OCI-LY7 (cell line): ENCODE measurements around the gene VSIR.

ENCODE experiments used
- CTCF ChIP-seq: fragments of 200-600 bp; sonication (generic); conservative IDR thresholded peaks from 2 replicates; pipeline ENCODE4 v1.5.1; 2014; ENCODE audit warnings: mild to moderate bottlenecking, antibody characterized with exemption, low read length, moderate library complexity, mixed read lengths
- EZH2phosphoT487 ChIP-seq: fragments of 200-600 bp; sonication (generic); IDR thresholded peaks from 2 replicates; pipeline ENCODE4 v1.6.1; 2018; ENCODE audit warnings: low read depth, borderline replicate concordance, mild to moderate bottlenecking, mixed run types, antibody characterized with exemption, low read length, moderate library complexity, mixed read lengths

DNA sequence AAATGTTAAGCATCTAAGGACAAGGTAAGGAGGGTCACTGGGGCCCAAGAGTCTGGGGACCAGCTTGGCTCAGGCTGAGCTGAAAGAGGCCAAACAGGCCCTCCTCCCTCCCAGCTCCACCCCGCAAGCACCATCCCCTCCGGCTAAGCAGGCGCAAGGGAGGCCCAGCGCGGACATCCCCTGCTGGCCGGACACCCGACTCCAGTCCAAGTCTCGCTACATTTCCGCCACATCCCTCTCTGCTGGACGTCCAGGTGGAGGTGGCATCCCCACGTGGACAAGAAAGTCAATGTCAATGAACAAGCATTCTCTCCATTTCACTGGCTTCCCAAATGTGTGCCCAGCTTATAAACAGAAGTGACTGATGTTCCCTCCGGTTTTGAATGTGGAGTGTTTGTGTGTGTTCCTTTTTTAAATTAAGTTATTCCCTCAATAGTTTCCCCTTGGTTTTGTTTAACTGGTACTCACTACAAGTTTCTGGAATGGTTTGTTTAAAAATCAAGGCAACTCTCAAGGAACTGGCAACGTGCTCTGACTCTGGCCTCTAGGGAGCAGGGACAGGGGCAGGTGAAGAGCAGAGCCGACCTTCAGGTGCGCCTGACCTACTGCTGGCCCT lies 42.3 kb upstream of the VSIR start:
- TF ChIP-seq CTCF (no peak), EZH2phosphoT487 (no peak)
